Ascending aorta (tissue), 2 donors: ENCODE data around the gene NDP. TPM values are rescaled to one million over a fixed set of nuclear protein-coding genes. Genes with fewer than 3 reads are reported as not detected.

ENCODE experiments used
- DNase-seq, 2 donors: peaks; one replicate each; pipeline ENCODE4 v3.0.0-alpha.2; 2019; ENCODE audit warnings: low spot score in 2 of 2
- H3K27ac ChIP-seq, 2 donors: fragments of 200-600 bp; sonication (generic); one replicate each; pipeline ENCODE4 v1.5.1; 2016 to 2017; ENCODE audit warnings: mild to moderate bottlenecking in 1 of 2
- H3K27me3 ChIP-seq: fragments of 200-600 bp; sonication (generic); one replicate; pipeline ENCODE4 v1.5.1; 2017
- H3K36me3 ChIP-seq, 2 donors: fragments of 200-600 bp; sonication (generic); one replicate each; pipeline ENCODE4 v1.5.1; 2016
- H3K4me1 ChIP-seq, 2 donors: fragments of 200-600 bp; sonication (generic); one replicate each; pipeline ENCODE4 v1.5.1; 2016 to 2017; ENCODE audit warnings: mild to moderate bottlenecking in 1 of 2
- H3K4me3 ChIP-seq, 2 donors: fragments of 200-600 bp; sonication (generic); one replicate each; pipeline ENCODE4 v1.5.1; 2016 to 2017; ENCODE audit warnings: mild to moderate bottlenecking in 1 of 2
- H3K9me3 ChIP-seq, 2 donors: fragments of 200-600 bp; sonication (generic); one replicate each; pipeline ENCODE4 v1.5.1; 2016
- intact Hi-C: fragments of 100-400 bp; cut with DNase I; formaldehyde crosslinking; loops from one replicate; pipeline ENCODE4 v1.15.1; 2023
- total RNA-seq: library from RNA; depleted of rRNA; stranded (reverse); fragments of >200 nt; gene quantifications from one replicate; pipeline ENCODE4 v1.1.0, GENCODE V29; 2016
- TF ChIP-seq, protein P1 (sequence below), 3 experiments: fragments of 200-600 bp in 2 of 3; fragments of 450-650 bp in 1 of 3; sonication (generic) in 2 of 3; IDR thresholded peaks; one replicate each; pipeline ENCODE4 v1.5.1; 2016 to 2019; ENCODE audit warnings: antibody characterized with exemption in 3 of 3, mild to moderate bottlenecking in 1 of 3, moderate library complexity in 1 of 3

NDP gene
- total RNA-seq, 1 donor from 2014 or later = not detected

DNA sequence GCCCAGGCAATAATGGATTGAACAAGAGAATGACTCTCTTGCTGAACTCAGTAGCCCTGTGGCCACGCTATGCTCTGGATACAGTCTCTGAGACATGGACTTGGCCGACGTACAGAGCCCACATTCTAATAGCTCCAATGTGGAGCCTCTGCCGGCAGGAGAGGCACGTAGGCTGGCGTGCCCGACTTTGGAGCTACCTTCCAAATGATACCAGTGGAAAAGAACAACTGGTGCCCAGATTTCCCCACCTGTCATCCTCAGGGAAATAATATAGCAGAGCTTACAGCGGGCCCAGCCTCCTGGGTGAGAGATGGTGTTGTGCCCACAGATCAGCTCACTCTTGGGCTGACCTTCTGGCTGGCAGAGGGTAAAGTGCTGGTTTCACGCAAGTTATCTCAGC lies 10.6 kb downstream of the NDP start:
- TF ChIP-seq, protein P1, sequence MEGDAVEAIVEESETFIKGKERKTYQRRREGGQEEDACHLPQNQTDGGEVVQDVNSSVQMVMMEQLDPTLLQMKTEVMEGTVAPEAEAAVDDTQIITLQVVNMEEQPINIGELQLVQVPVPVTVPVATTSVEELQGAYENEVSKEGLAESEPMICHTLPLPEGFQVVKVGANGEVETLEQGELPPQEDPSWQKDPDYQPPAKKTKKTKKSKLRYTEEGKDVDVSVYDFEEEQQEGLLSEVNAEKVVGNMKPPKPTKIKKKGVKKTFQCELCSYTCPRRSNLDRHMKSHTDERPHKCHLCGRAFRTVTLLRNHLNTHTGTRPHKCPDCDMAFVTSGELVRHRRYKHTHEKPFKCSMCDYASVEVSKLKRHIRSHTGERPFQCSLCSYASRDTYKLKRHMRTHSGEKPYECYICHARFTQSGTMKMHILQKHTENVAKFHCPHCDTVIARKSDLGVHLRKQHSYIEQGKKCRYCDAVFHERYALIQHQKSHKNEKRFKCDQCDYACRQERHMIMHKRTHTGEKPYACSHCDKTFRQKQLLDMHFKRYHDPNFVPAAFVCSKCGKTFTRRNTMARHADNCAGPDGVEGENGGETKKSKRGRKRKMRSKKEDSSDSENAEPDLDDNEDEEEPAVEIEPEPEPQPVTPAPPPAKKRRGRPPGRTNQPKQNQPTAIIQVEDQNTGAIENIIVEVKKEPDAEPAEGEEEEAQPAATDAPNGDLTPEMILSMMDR (IDR thresholded peaks at IDR 0.05) = no peak
- no peak overlapping the region for H3K27ac ChIP-seq
- intact Hi-C loops = no loop called here

DNA sequence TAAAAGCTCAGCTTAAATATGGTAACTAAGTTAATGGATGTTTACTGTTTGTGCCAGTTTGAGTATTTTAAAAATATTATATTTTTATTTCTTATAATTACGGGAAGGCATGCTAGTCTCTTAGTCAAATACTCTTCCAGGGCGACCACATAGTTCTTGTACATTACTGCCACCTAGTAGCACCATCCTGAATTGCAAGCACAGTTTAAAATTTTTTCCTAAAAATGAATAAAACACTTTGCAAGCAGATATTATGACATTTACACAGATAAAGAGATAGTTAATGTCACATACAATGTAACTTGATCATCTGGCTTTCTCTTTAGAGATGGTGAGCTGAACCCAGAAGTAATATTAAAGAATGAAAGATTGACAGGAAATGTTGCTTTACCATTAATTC lies 11.5 kb downstream of the NDP start:
- Histone ChIP-seq H3K27ac (no peak overlapping the region), H3K27me3 (no peaks in the 10 kb centered on the region), H3K4me1 (no peaks in the 10 kb centered on the region), H3K36me3 (no peaks in the 10 kb centered on the region), H3K4me3 (no peak overlapping the region), H3K9me3 (no peaks in the 10 kb centered on the region)
- intact Hi-C loops = no loop called here
- no peak for DNase-seq
- TF ChIP-seq, protein P1 (IDR thresholded peaks at IDR 0.05) = no peak

More for the DNA sequence above, 10.6 kb downstream of the NDP start:
- Histone ChIP-seq H3K4me3 (no peak overlapping the region), H3K9me3 (no peaks in the 10 kb centered on the region), H3K27me3 (no peaks in the 10 kb centered on the region), H3K36me3 (no peaks in the 10 kb centered on the region), H3K4me1 (no peaks in the 10 kb centered on the region)
- no peak for DNase-seq

DNA sequence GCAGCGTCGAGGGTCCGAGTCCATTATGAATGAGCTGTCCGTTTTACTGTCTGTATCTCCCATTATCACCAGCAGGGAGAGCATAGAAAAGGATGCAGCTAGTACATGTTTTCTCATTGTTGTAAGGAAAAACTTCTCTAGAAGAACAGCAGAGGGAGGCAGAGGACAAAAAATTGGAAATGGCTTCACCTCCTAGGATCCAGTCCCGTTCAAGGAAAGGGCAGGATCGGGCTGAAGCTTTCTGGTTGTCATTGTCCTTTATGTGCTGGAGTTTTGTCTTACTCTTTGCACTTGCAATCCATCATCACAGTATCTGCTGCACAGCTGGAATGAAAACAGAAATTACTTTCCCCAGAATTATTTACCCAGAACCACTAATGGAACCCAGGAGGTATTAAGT lies 14.7 kb downstream of the NDP start:
- no peaks in the 10 kb centered on the region for H3K4me1 ChIP-seq
- DNase-seq = no peak
- H3K27ac ChIP-seq = no peak overlapping the region
- intact Hi-C loops = loop anchor here (1.0 to 2.0 kb wide), 2 partner anchors 286 to 1228 kb away; no protein-coding TSS in a partner anchor
- H3K4me3 ChIP-seq = no peak overlapping the region
- TF ChIP-seq, protein P1 (IDR thresholded peaks at IDR 0.05) = peak; percentile 53 to 68 (median 63)
- no peaks in the 10 kb centered on the region for H3K9me3 ChIP-seq
- H3K27me3 ChIP-seq = no peaks in the 10 kb centered on the region
- H3K36me3 ChIP-seq = no peaks in the 10 kb centered on the region

DNA sequence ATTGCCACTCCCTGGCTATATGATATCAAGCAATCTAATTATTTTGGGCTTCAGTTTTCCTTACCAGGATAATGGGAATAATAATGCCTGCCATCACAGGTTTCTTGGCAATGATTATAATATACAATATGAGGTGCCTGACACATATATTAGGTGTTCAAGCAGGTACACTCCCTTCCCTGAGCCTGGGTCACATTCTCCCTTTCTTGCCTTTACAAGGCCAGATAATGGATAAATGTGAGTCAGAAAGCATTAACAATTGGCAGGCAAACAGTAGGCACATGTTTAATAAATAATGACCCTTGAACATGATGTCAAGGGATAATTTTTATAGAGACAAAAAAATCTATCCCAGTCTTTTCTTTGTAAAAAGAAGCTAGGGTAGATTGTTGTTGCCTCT lies 17.2 kb downstream of the NDP start:
- no peaks in the 10 kb centered on the region for H3K4me1 ChIP-seq
- DNase-seq = no peak
- H3K9me3 ChIP-seq = no peaks in the 10 kb centered on the region
- H3K4me3 ChIP-seq = no peak overlapping the region
- TF ChIP-seq, protein P1 (IDR thresholded peaks at IDR 0.05) = no peak
- H3K27ac ChIP-seq = no peak overlapping the region
- no peaks in the 10 kb centered on the region for H3K36me3 ChIP-seq
- H3K27me3 ChIP-seq = no peaks in the 10 kb centered on the region
- intact Hi-C loops = no loop called here

DNA sequence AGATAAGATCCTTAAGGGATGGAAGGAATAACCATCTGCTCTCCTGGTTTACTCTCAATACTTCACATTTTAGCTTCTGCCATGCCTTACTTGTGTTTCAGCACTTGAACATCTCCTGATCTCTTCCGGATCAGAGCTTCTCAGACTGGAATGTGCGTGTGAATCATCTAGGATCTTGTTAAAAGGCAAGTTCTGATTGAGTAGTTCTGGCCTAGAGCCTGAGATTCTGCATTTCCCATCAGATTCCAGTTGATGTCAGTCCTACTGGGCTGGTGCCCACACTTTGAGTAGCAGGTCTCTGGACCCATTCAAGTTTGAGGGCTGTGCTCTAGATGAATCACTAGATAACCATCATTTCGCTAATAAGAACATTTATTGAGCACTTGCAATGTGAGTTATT lies 20.0 kb downstream of the NDP start:
- intact Hi-C loops = no loop called here
- no peaks in the 10 kb centered on the region for H3K4me1 ChIP-seq
- H3K27ac ChIP-seq = no peak overlapping the region
- H3K27me3 ChIP-seq = no peaks in the 10 kb centered on the region
- TF ChIP-seq, protein P1 (IDR thresholded peaks at IDR 0.05) = no peak
- H3K36me3 ChIP-seq = no peaks in the 10 kb centered on the region
- DNase-seq = no peak
- H3K9me3 ChIP-seq = no peaks in the 10 kb centered on the region
- no peak overlapping the region for H3K4me3 ChIP-seq

DNA sequence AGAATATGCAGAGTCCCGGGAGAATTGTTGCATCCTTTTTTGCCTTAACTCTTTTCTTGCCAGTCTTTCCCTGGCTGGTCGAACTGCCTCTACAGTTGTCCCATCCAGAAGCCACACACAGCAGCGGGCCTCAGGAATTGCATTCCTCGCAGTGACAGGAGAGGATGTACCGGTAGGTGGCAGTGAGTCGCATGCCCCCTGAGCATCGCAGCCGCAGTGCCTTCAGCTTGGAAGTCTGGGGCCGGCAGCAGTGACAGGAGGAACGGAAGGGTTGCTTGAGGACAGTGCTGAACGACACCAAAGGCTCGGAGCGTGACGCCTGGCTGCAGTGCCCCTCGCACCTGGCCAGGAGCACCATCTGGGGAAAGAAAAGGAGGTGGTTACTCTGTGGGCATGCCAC lies 23.5 kb downstream of the NDP start:
- intact Hi-C loops = no loop called here
- Histone ChIP-seq H3K4me3 (no peak overlapping the region), H3K36me3 (no peaks in the 10 kb centered on the region), H3K27me3 (no peaks in the 10 kb centered on the region), H3K9me3 (no peaks in the 10 kb centered on the region), H3K4me1 (no peaks in the 10 kb centered on the region), H3K27ac (no peak overlapping the region)
- TF ChIP-seq, protein P1 (IDR thresholded peaks at IDR 0.05) = peak in 2 of 3 experiments; percentile 27 to 36
- DNase-seq = no peak
